ENCODE results near the gene TAS1R1.

The TAS1R1 gene

GRCh38 chr1:6554907-6555778 lies at the start of gene TAS1R1:
Gene TAS1R1, plus strand, starts transcription at chr1:6555307. Its CDS starts 67 bp downstream, at chr1:6555374.
- no peak for FAIRE-seq

GRCh38 chr1:6505367-6506209 lies 49.5 kb upstream of the TAS1R1 start:
- no peak for FAIRE-seq

GRCh38 chr1:6506210-6507036 lies 48.7 kb upstream of the TAS1R1 start:
- no peak for FAIRE-seq

- FAIRE-seq, result no peak
These were observed 48.1 kb upstream of the TAS1R1 start for GRCh38 chr1:6507037-6507428.

- no peak for FAIRE-seq
These were observed 47.6 kb upstream of the TAS1R1 start for GRCh38 chr1:6507461-6507911.

- no peak for FAIRE-seq
These were observed 46.8 kb upstream of the TAS1R1 start for GRCh38 chr1:6508154-6508815.

GRCh38 chr1:6508816-6509189 lies 46.3 kb upstream of the TAS1R1 start:
- no peak for FAIRE-seq

- FAIRE-seq, result no peak
These were observed 45.7 kb upstream of the TAS1R1 start for GRCh38 chr1:6509220-6509918.

GRCh38 chr1:6509919-6510291 lies 45.2 kb upstream of the TAS1R1 start:
- no peak for FAIRE-seq

GRCh38 chr1:6510493-6510892 lies 44.6 kb upstream of the TAS1R1 start:
- FAIRE-seq, result no peak

GRCh38 chr1:6511056-6511455 lies 44.1 kb upstream of the TAS1R1 start:
- FAIRE-seq, result no peak

GRCh38 chr1:6511561-6512244 lies 43.4 kb upstream of the TAS1R1 start:
- FAIRE-seq, result no peak

GRCh38 chr1:6512245-6512907 lies 42.7 kb upstream of the TAS1R1 start:
- FAIRE-seq, result no peak

GRCh38 chr1:6512908-6513280 lies 42.2 kb upstream of the TAS1R1 start:
- FAIRE-seq, result no peak

GRCh38 chr1:6513320-6513801 lies 41.7 kb upstream of the TAS1R1 start:
- no peak for FAIRE-seq

- FAIRE-seq, result no peak
These were observed 39.3 kb upstream of the TAS1R1 start for GRCh38 chr1:6515771-6516170.

GRCh38 chr1:6517435-6517851 lies 37.7 kb upstream of the TAS1R1 start:
- FAIRE-seq, result no peak

GRCh38 chr1:6519491-6519934 lies 35.6 kb upstream of the TAS1R1 start:
- FAIRE-seq, result no peak

GRCh38 chr1:6519935-6520671 lies 35.0 kb upstream of the TAS1R1 start:
- peak; percentile 76 for FAIRE-seq

- FAIRE-seq, result no peak
These were observed 33.6 kb upstream of the TAS1R1 start for GRCh38 chr1:6521536-6521935.

Data from G401.6 (cell line).